Neural cell (in vitro differentiated cells): ENCODE data around the gene SLC12A3.

Experiments used
- EP300 ChIP-seq: fragments of 450-650 bp; conservative IDR thresholded peaks from 2 replicates; pipeline ENCODE4 v1.6.1; 2014; ENCODE audit warnings: antibody characterized with exemption, mild to moderate bottlenecking, moderate library complexity; ENCODE audit not compliant: poor library complexity, severe bottlenecking
- EZH2 ChIP-seq: fragments of 200-600, 300-800 bp; shearing (Covaris generic), sonication (generic); IDR thresholded peaks from 2 replicates; pipeline ENCODE4 v1.6.1; 2014; ENCODE audit warnings: antibody characterized with exemption, low read length, borderline replicate concordance, mild to moderate bottlenecking; ENCODE audit not compliant: insufficient read depth, poor library complexity, severe bottlenecking
- MXI1 ChIP-seq: fragments of 450-650 bp; conservative IDR thresholded peaks from 2 replicates; pipeline ENCODE4 v1.6.1; 2014; ENCODE audit warnings: antibody characterized with exemption, mild to moderate bottlenecking; ENCODE audit not compliant: poor library complexity, severe bottlenecking
- POLR2AphosphoS5 ChIP-seq: IDR thresholded peaks from 2 replicates; pipeline ENCODE4 v1.6.1; 2012
- RAD21 ChIP-seq: fragments of 450-650 bp; conservative IDR thresholded peaks from 2 replicates; pipeline ENCODE4 v1.6.1; 2014; ENCODE audit warnings: antibody characterized with exemption, mild to moderate bottlenecking, moderate library complexity
- SMC3 ChIP-seq: fragments of 450-650 bp; conservative IDR thresholded peaks from 2 replicates; pipeline ENCODE4 v1.6.1; 2014; ENCODE audit warnings: antibody characterized with exemption, mild to moderate bottlenecking, moderate library complexity; ENCODE audit not compliant: poor library complexity
- TAF1 ChIP-seq: IDR thresholded peaks from 2 replicates; pipeline ENCODE4 v1.6.1; 2012; ENCODE audit warnings: low read depth
- TF ChIP-seq, protein P1 (sequence below): fragments of 450-650 bp; IDR thresholded peaks from 2 replicates; pipeline ENCODE4 v1.5.1; 2014; ENCODE audit warnings: antibody characterized with exemption, mild to moderate bottlenecking, moderate library complexity; ENCODE audit not compliant: poor library complexity, severe bottlenecking
- TF ChIP-seq, protein P2 (sequence below): IDR thresholded peaks from 2 replicates; pipeline ENCODE4 v1.6.1; 2012; ENCODE audit warnings: borderline replicate concordance

DNA sequence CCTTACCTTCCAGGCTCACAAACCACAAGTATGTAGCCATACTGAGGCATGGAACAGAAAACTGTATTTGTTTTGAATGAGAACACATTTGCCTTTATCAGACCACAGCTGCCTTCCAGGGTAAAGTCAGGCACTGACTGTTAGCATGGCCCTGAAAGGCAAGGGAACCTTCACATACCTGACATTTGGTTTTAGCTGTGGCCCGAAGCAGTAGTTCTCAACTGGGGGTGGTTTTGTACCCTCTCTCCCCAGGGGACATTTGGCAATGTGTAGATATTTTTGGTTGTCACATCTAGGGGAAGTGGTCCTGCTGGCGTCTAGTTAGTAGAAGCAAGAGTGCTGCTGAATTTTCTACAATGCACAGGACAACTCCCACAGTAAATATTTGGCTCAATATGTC lies 76.1 kb downstream of the SLC12A3 start:
- no peak for TF ChIP-seq EZH2
- TF ChIP-seq, protein P1, sequence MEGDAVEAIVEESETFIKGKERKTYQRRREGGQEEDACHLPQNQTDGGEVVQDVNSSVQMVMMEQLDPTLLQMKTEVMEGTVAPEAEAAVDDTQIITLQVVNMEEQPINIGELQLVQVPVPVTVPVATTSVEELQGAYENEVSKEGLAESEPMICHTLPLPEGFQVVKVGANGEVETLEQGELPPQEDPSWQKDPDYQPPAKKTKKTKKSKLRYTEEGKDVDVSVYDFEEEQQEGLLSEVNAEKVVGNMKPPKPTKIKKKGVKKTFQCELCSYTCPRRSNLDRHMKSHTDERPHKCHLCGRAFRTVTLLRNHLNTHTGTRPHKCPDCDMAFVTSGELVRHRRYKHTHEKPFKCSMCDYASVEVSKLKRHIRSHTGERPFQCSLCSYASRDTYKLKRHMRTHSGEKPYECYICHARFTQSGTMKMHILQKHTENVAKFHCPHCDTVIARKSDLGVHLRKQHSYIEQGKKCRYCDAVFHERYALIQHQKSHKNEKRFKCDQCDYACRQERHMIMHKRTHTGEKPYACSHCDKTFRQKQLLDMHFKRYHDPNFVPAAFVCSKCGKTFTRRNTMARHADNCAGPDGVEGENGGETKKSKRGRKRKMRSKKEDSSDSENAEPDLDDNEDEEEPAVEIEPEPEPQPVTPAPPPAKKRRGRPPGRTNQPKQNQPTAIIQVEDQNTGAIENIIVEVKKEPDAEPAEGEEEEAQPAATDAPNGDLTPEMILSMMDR, result no peak
- no peak for TF ChIP-seq EP300
- no peak for TF ChIP-seq SMC3
- no peak for TF ChIP-seq MXI1
- no peak for TF ChIP-seq TAF1
- TF ChIP-seq, protein P2, sequence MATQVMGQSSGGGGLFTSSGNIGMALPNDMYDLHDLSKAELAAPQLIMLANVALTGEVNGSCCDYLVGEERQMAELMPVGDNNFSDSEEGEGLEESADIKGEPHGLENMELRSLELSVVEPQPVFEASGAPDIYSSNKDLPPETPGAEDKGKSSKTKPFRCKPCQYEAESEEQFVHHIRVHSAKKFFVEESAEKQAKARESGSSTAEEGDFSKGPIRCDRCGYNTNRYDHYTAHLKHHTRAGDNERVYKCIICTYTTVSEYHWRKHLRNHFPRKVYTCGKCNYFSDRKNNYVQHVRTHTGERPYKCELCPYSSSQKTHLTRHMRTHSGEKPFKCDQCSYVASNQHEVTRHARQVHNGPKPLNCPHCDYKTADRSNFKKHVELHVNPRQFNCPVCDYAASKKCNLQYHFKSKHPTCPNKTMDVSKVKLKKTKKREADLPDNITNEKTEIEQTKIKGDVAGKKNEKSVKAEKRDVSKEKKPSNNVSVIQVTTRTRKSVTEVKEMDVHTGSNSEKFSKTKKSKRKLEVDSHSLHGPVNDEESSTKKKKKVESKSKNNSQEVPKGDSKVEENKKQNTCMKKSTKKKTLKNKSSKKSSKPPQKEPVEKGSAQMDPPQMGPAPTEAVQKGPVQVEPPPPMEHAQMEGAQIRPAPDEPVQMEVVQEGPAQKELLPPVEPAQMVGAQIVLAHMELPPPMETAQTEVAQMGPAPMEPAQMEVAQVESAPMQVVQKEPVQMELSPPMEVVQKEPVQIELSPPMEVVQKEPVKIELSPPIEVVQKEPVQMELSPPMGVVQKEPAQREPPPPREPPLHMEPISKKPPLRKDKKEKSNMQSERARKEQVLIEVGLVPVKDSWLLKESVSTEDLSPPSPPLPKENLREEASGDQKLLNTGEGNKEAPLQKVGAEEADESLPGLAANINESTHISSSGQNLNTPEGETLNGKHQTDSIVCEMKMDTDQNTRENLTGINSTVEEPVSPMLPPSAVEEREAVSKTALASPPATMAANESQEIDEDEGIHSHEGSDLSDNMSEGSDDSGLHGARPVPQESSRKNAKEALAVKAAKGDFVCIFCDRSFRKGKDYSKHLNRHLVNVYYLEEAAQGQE, result no peak
- TF ChIP-seq POLR2AphosphoS5, result no peak
- no peak for TF ChIP-seq RAD21
